ENCODE measurements around the gene TMA7B.

Gene TMA7B

GRCh38 chr22:39984006-39984405 is 23.8 kb downstream of the TMA7B start:
- CTCF ChIA-PET, result interaction anchor here (1.3 kb wide), 1 partner anchor 15 kb away, joined by 4 read pairs; no protein-coding TSS in a partner anchor
- no peak for DNase-seq (ENCODE audit: low read depth, low spot score)
- POLR2A ChIA-PET, result no interaction called here
- H3K4me3 ChIP-seq (ENCODE audit: low read depth, low read length), result no peak overlapping the region
- no peak for TF ChIP-seq CTCF (IDR thresholded peaks at IDR 0.05; ENCODE audit: insufficient read depth, low read length, missing control alignments)

GRCh38 chr22:39984746-39985145 is 24.5 kb downstream of the TMA7B start:
- no peak overlapping the region for H3K4me3 ChIP-seq (ENCODE audit: low read depth, low read length)
- ChIA-PET CTCF (no interaction called here), POLR2A (no interaction called here)
- TF ChIP-seq CTCF (IDR thresholded peaks at IDR 0.05; ENCODE audit: insufficient read depth, low read length, missing control alignments), result no peak
- no peak for DNase-seq (ENCODE audit: low read depth, low spot score)

- no peak for TF ChIP-seq CTCF (IDR thresholded peaks at IDR 0.05; ENCODE audit: insufficient read depth, low read length, missing control alignments)
- ChIA-PET POLR2A (no interaction called here), CTCF (no interaction called here)
- DNase-seq (ENCODE audit: low read depth, low spot score), result no peak
- H3K4me3 ChIP-seq (ENCODE audit: low read depth, low read length), result no peak overlapping the region
These were observed 25.3 kb downstream of the TMA7B start for GRCh38 chr22:39985383-39986035.

GRCh38 chr22:39988386-39989114 is 28.4 kb downstream of the TMA7B start:
- POLR2A ChIA-PET, result no interaction called here
- CTCF ChIA-PET, result no interaction called here
- no peak for DNase-seq (ENCODE audit: low read depth, low spot score)
- no peak overlapping the region for H3K4me3 ChIP-seq (ENCODE audit: low read depth, low read length)
- no peak for TF ChIP-seq CTCF (IDR thresholded peaks at IDR 0.05; ENCODE audit: insufficient read depth, low read length, missing control alignments)

GRCh38 chr22:39989633-39990032 is 29.4 kb downstream of the TMA7B start:
- ChIA-PET POLR2A (no interaction called here), CTCF (no interaction called here)
- no peak for TF ChIP-seq CTCF (IDR thresholded peaks at IDR 0.05; ENCODE audit: insufficient read depth, low read length, missing control alignments)
- H3K4me3 ChIP-seq (ENCODE audit: low read depth, low read length), result no peak overlapping the region
- no peak for DNase-seq (ENCODE audit: low read depth, low spot score)

- no peak for DNase-seq (ENCODE audit: low read depth, low spot score)
- H3K4me3 ChIP-seq (ENCODE audit: low read depth, low read length), result no peak overlapping the region
- CTCF ChIA-PET, result interaction anchor here (0.9 kb wide), 1 partner anchor 58 kb away, joined by 4 read pairs; no protein-coding TSS in a partner anchor
- POLR2A ChIA-PET, result no interaction called here
- TF ChIP-seq CTCF (IDR thresholded peaks at IDR 0.05; ENCODE audit: insufficient read depth, low read length, missing control alignments), result no peak
These were observed 30.5 kb downstream of the TMA7B start for GRCh38 chr22:39990686-39991085.

Measured in AG04449 (cell line).